SK-N-SH treated with all-trans-retinoic acid at 6 μM for 48 hours (cell line): ENCODE data around the gene DOCK2.
"Not testable (repeated sequence)": the region's sequence is repeated elsewhere in the genome, so short reads cannot be mapped to it uniquely, and the experiment has no call there.

Experiments used
- ATAC-seq: fragments of 200-7000 bp; cut with Tn5 transposase; 3 replicates; pipeline ENCODE4 v1.9.1; 2020; ENCODE audit warnings: mild to moderate bottlenecking, moderate library complexity
- ARNTL ChIP-seq: fragments of 450-650 bp; formaldehyde crosslinking; IDR thresholded peaks from 2 replicates; pipeline ENCODE4 v1.5.0; 2020; ENCODE audit warnings: low read depth, mild to moderate bottlenecking, moderate library complexity, borderline replicate concordance
- BACH2 ChIP-seq: fragments of 250-450 bp; sonication (Bioruptor Pico); IDR thresholded peaks from 2 replicates; pipeline ENCODE4 v1.9.0; 2021; ENCODE audit warnings: mild to moderate bottlenecking, borderline replicate concordance
- ESRRG ChIP-seq: fragments of 250-450 bp; sonication (Bioruptor Pico); IDR thresholded peaks from 2 replicates; pipeline ENCODE4 v1.6.1; 2021; ENCODE audit warnings: mild to moderate bottlenecking
- GLIS3 ChIP-seq: fragments of 250-450 bp; sonication (Bioruptor Pico); IDR thresholded peaks from 2 replicates; pipeline ENCODE4 v1.5.0; 2020; ENCODE audit warnings: mild to moderate bottlenecking, moderate library complexity
- ISL1 ChIP-seq: fragments of 250-450 bp; sonication (Bioruptor Pico); IDR thresholded peaks from 2 replicates; pipeline ENCODE4 v2.1.2; 2022; ENCODE audit warnings: mild to moderate bottlenecking, moderate library complexity
- OSR1 ChIP-seq: fragments of 250-450 bp; sonication (Bioruptor Pico); IDR thresholded peaks from 2 replicates; pipeline ENCODE4 v1.8.0; 2022; ENCODE audit warnings: moderate library complexity, mild to moderate bottlenecking, inconsistent platforms
- RARB ChIP-seq: fragments of 250-450 bp; sonication (Bioruptor Pico); IDR thresholded peaks from 2 replicates; pipeline ENCODE4 v1.8.0; 2021; ENCODE audit warnings: mild to moderate bottlenecking, moderate library complexity
- SNAI2 ChIP-seq: fragments of 250-450 bp; sonication (Bioruptor Pico); IDR thresholded peaks from 2 replicates; pipeline ENCODE4 v1.5.0; 2020; ENCODE audit warnings: mild to moderate bottlenecking, moderate library complexity
- TOX ChIP-seq: fragments of 250-450 bp; sonication (Bioruptor Pico); IDR thresholded peaks from 2 replicates; pipeline ENCODE4 v1.8.0; 2021; ENCODE audit warnings: mild to moderate bottlenecking, moderate library complexity, borderline replicate concordance
- ZC3H10 ChIP-seq: fragments of 250-450 bp; sonication (Bioruptor Pico); IDR thresholded peaks from 2 replicates; pipeline ENCODE4 v1.5.1; 2021; ENCODE audit warnings: mild to moderate bottlenecking, moderate library complexity
- ZFP30 ChIP-seq: fragments of 450-650 bp; formaldehyde crosslinking; IDR thresholded peaks from 2 replicates; pipeline ENCODE4 v1.5.0; 2022; ENCODE audit warnings: mild to moderate bottlenecking, moderate library complexity
- TF ChIP-seq, protein P1 (sequence below): fragments of 250-450 bp; sonication (Bioruptor Pico); IDR thresholded peaks from 2 replicates; pipeline ENCODE4 v1.5.1; 2020; ENCODE audit warnings: low read depth, mild to moderate bottlenecking, moderate library complexity
- TF ChIP-seq, protein P2 (sequence below): fragments of 250-450 bp; sonication (Bioruptor Pico); IDR thresholded peaks from 2 replicates; pipeline ENCODE4 v1.8.0; 2020; ENCODE audit warnings: mild to moderate bottlenecking, moderate library complexity, borderline replicate concordance
- TF ChIP-seq, protein P3 (sequence below): fragments of 250-450 bp; sonication (Bioruptor Pico); IDR thresholded peaks from 2 replicates; pipeline ENCODE4 v1.5.0; 2020; ENCODE audit warnings: mild to moderate bottlenecking, moderate library complexity
- TF ChIP-seq, protein P4 (sequence below): fragments of 250-450 bp; sonication (Bioruptor Pico); IDR thresholded peaks from 2 replicates; pipeline ENCODE4 v1.8.0; 2021; ENCODE audit warnings: low read depth, mild to moderate bottlenecking, moderate library complexity, borderline replicate concordance

DOCK2 gene

DNA sequence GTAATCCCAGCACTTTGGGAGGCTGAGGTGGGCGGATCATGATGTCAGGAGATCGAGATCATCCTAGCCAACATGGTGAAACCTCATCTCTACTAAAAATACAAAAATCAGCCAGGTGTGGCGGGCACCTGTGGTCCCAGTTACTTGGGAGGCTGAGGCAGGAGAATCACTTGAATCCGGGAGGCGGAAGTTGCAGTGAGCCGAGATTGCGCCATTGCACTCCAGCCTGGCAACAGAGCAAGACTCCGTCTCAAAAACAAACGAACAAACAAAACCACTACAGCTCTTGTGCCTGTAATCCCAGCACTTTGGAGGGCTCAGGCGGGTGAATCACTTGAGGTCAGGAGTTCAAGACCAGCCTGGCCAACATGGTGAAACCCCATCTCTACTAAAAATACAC lies 457.3 kb downstream of the DOCK2 start:
- not testable (repeated sequence) for ATAC-seq

DNA sequence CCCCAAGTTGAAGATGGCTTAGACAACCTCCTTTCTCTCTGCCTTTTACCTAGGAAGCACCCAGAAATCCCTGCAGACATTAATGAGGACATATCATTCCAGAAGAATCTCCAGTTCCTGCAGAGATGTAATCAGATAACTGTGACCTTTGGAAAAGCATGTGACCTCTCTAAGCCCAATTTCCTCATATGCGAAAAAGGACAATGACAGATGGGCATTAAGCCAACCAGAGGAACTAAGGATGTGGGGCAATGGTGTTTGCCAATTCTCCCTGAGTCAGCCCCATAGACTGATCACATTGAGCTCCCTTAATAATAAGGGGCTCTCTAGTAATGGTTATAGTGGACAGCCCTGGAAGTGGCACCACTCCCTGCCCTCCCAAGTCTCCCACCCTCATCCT lies 458.6 kb downstream of the DOCK2 start:
- no peak for ATAC-seq
- TF ChIP-seq SNAI2 (CRISPR knock-in tag) (no peak), TOX (CRISPR knock-in tag) (no peak), ARNTL (CRISPR knock-in tag) (no peak), BACH2 (CRISPR knock-in tag) (no peak), GLIS3 (CRISPR knock-in tag) (no peak), ESRRG (CRISPR knock-in tag) (no peak), ZFP30 (CRISPR knock-in tag) (no peak), OSR1 (no peak), RARB (CRISPR knock-in tag) (no peak), ZC3H10 (CRISPR knock-in tag) (no peak)
- TF ChIP-seq, protein P1, sequence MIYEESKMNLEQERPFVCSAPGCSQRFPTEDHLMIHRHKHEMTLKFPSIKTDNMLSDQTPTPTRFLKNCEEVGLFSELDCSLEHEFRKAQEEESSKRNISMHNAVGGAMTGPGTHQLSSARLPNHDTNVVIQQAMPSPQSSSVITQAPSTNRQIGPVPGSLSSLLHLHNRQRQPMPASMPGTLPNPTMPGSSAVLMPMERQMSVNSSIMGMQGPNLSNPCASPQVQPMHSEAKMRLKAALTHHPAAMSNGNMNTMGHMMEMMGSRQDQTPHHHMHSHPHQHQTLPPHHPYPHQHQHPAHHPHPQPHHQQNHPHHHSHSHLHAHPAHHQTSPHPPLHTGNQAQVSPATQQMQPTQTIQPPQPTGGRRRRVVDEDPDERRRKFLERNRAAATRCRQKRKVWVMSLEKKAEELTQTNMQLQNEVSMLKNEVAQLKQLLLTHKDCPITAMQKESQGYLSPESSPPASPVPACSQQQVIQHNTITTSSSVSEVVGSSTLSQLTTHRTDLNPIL (CRISPR knock-in tag), result no peak
- TF ChIP-seq, protein P2, sequence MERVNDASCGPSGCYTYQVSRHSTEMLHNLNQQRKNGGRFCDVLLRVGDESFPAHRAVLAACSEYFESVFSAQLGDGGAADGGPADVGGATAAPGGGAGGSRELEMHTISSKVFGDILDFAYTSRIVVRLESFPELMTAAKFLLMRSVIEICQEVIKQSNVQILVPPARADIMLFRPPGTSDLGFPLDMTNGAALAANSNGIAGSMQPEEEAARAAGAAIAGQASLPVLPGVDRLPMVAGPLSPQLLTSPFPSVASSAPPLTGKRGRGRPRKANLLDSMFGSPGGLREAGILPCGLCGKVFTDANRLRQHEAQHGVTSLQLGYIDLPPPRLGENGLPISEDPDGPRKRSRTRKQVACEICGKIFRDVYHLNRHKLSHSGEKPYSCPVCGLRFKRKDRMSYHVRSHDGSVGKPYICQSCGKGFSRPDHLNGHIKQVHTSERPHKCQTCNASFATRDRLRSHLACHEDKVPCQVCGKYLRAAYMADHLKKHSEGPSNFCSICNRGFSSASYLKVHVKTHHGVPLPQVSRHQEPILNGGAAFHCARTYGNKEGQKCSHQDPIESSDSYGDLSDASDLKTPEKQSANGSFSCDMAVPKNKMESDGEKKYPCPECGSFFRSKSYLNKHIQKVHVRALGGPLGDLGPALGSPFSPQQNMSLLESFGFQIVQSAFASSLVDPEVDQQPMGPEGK (CRISPR knock-in tag), result no peak
- TF ChIP-seq, protein P3, sequence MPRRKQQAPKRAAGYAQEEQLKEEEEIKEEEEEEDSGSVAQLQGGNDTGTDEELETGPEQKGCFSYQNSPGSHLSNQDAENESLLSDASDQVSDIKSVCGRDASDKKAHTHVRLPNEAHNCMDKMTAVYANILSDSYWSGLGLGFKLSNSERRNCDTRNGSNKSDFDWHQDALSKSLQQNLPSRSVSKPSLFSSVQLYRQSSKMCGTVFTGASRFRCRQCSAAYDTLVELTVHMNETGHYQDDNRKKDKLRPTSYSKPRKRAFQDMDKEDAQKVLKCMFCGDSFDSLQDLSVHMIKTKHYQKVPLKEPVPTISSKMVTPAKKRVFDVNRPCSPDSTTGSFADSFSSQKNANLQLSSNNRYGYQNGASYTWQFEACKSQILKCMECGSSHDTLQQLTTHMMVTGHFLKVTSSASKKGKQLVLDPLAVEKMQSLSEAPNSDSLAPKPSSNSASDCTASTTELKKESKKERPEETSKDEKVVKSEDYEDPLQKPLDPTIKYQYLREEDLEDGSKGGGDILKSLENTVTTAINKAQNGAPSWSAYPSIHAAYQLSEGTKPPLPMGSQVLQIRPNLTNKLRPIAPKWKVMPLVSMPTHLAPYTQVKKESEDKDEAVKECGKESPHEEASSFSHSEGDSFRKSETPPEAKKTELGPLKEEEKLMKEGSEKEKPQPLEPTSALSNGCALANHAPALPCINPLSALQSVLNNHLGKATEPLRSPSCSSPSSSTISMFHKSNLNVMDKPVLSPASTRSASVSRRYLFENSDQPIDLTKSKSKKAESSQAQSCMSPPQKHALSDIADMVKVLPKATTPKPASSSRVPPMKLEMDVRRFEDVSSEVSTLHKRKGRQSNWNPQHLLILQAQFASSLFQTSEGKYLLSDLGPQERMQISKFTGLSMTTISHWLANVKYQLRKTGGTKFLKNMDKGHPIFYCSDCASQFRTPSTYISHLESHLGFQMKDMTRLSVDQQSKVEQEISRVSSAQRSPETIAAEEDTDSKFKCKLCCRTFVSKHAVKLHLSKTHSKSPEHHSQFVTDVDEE (CRISPR knock-in tag), result no peak
- TF ChIP-seq, protein P4, sequence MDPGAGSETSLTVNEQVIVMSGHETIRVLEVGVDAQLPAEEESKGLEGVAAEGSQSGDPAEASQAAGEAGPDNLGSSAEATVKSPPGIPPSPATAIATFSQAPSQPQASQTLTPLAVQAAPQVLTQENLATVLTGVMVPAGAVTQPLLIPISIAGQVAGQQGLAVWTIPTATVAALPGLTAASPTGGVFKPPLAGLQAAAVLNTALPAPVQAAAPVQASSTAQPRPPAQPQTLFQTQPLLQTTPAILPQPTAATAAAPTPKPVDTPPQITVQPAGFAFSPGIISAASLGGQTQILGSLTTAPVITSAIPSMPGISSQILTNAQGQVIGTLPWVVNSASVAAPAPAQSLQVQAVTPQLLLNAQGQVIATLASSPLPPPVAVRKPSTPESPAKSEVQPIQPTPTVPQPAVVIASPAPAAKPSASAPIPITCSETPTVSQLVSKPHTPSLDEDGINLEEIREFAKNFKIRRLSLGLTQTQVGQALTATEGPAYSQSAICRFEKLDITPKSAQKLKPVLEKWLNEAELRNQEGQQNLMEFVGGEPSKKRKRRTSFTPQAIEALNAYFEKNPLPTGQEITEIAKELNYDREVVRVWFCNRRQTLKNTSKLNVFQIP (CRISPR knock-in tag), result no peak

DNA sequence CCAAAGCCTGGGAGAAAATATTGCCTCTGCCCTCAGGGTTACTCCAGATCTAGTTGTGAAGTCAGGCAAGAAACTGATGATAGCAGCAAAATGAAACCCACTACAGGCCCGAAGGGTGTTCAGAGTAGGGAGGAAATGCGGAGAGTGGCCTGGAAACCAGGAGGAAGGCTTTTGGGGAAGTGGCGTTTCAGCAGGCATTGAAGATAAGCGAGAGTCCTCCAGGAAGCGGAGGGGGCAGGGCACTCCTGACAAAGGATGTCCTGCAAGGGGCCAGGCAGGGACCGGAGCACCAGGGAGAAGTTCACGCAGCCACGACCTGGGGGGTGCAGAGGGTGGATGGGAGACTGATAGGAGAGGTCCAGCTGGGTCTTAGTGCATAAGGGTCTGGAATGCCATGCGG lies 460.9 kb downstream of the DOCK2 start:
- TF ChIP-seq TOX (CRISPR knock-in tag), result no peak
- TF ChIP-seq, protein P3 (CRISPR knock-in tag), result no peak
- TF ChIP-seq, protein P4 (CRISPR knock-in tag), result no peak
- TF ChIP-seq, protein P2 (CRISPR knock-in tag), result no peak
- no peak for TF ChIP-seq ISL1 (CRISPR knock-in tag)
- ATAC-seq, result no peak
